Activated T-cell treated with anti-CD3 and anti-CD28 coated beads, Interleukin-2, amount 50 U/mL, for 48 hours (primary cell): Measurements from ENCODE around the gene WFDC5.
"Not testable (repeated sequence)": the region's sequence is repeated elsewhere in the genome, so short reads cannot be mapped to it uniquely, and the experiment has no call there.

Experiments
- DNase-seq, 2 experiments: peaks; one replicate each; pipeline ENCODE4 v3.0.0-alpha.2; 2020

WFDC5 gene, protein sequence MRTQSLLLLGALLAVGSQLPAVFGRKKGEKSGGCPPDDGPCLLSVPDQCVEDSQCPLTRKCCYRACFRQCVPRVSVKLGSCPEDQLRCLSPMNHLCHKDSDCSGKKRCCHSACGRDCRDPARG

DNA sequence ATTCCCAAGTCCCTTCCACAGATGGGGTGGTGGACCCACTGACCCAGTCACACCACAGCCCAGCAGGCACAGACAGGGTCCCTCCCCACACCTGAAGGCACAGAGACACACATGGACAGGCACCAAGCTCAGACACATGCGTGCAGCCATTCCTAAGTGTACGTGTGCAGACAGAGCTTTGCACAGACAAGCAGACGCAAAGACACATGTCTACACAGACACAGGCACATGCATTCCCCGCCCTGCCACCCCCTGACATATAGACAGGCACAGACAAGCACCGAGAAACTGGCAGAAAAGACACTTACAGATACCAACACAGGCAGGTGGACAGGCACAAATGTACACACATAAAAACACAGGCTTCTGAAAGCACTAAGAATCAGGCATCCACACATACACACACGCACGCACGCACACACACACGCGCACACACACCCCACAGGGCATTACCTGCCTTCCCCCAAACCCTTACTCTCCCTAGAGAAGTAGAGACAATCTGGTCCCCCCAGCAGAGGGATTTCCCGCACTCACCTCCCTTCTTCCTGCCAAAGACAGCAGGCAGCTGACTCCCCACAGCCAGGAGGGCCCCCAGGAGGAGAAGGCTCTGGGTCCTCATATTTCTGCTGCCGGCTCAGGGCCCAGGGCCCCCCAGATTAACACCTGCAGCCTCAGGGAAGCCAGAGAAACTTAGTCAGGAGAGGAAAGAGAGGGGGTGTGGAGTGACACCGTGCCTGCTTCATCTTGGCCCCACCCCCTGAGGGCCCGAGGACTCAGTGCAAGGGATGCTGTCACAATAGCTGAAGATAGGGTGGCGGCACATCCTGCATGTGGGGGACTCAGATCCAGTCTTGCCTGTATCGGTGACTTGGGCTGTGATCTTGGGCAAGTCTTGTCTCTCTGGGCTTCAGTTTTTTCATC, at the start of gene WFDC5:
TSS of gene WFDC5 (minus strand) at position 710 of the 921 bp plus-strand sequence. CDS start at position 619, 91 bp downstream.
- no peak for DNase-seq

DNA sequence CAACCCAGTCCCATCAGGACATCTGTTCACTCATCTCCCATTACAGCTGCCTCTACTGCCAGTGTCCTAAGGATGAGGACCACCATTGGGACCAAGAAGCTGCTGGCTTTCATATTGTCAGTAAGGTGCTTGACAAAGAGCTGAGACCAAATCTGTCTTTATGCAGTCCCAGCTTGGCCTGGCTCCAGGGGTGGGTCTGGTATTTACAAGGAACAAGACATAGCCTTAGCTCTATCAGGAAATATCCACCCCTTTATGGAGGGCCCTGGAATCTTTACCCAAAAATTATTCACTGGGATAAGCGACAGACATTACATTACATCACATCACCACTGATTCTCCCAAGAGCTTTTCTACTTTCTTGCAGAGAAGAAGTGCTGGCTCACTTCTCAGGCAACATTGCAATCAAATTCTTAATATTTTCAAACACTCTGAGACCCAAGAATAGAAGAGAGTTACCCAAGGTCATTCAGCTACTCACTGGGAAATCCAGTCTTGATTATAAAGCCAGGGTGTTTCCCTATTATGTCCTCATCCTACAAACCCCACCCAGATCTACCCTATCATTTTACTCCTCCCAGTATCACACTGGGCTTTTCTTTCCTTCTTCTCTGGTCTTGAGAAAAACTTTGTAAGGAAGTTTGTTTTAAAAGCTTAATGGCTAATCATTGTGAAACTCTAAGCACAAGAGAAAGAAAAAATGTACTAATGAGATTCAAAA, 48.3 kb upstream of the WFDC5 start:
- DNase-seq = no peak

DNA sequence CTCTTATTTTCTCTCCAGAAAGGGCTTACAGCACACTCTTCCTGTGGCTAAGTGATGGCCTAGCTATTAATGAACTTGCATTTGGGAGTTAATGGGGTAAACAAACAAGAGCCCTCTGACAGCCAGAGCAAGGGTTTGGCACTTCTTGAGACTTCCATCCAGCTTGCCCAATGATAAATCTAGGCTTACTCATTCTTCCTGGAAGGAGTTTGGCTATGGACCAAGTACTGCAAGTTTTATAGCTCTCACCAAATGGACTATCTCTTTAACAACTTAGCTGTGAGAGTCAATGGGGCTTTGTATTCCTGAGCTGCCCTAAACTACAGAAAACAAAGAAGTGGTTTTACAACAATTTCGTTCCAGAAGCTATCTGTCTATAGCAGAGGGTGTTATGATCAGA, 43.0 kb upstream of the WFDC5 start:
- DNase-seq = no peak

DNA sequence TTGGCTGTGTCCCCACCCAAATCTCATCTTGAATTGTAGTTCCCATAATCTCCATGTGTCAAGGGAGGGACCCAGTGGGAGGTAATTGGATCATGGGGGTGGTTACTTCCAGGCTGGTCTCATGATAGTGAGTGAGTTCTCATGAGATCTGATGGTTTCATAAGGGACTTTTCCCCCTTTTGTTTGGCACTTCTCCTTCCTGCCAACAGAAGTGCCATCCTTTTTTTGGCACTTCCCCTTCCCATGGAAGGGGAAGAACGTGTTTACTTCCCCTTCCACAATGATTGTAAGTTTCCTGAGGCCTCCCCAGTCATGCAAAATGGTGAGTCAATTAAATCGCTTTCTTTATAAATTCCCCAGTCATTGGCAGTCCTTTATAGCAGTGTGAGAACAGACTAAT, 41.7 kb upstream of the WFDC5 start:
- no peak for DNase-seq

DNA sequence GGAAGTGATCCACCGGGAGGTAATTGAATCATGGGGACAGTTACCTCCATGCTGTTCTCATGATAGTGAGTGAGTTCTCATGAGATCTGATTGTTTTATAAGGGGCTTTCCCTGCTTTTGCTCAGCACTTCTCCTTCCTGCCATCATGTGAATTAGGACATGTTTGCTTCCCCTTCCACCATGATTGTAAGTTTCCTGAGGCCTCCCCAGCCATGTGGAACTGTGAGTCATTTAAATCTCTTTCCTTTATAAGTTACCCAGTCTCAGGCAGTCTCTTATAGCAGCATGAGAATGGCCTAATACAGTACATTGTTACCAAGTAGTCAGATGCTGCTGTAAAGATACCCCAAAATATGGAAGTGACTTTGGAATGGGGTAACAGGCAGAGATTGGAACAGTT, 39.8 kb upstream of the WFDC5 start:
- DNase-seq = not testable (repeated sequence)

DNA sequence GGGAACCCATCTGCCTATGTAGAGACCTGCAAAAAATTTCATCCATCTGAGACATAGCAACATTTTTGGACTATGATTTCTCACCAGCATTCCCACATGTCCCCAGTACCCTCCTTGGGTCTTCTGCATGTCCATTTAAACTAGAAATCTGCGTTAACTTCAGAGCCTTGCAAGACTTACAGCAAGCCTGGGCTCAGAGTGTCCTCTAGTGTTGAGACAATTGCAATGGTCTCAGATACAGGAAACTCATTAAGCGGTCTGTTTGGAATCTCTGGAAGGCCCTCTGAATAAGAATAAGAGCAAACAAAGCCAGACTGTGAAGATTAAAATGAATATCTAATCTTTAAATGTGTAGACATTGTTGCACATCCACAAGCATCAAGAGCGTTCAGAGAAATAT, 39.2 kb upstream of the WFDC5 start:
- DNase-seq = no peak

DNA sequence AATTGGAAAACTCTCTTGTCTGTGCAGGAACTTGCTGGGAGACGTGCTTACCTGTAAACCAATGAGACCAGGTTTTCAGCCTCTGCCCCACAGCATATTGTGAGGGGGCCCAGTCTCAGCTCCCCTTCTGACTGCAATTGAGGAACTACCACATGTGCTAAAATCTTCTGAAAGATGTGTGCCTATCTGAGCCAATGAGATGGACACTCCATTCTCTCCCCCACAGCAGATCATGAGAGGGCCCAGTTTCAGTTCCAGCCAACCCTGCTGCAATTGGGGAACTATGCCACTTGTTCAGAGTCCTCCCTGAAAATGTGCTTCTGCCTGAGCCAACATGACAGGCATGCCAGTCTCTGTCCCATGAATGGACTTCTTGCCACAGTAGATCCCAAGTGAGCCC, 38.8 kb upstream of the WFDC5 start:
- no peak for DNase-seq

DNA sequence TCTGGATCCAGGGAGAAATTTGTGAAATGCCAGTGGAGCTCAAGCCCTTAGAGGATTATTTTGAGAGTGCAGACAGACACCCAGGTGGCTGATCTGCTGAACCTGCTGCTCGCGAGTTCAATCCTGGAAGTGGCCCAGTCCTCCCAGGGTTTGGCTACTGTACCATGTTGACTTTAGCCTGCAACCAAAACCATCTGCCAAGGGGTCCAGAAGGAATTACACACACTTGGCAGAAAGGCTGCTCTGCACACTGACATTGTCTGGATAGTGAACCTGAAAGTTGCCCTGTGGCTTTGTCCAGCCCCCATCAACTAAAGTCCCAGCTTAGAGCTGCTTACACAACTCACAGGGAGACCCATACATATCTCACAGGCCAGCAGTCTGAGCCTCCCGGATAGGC, 38.2 kb upstream of the WFDC5 start:
- DNase-seq = no peak

DNA sequence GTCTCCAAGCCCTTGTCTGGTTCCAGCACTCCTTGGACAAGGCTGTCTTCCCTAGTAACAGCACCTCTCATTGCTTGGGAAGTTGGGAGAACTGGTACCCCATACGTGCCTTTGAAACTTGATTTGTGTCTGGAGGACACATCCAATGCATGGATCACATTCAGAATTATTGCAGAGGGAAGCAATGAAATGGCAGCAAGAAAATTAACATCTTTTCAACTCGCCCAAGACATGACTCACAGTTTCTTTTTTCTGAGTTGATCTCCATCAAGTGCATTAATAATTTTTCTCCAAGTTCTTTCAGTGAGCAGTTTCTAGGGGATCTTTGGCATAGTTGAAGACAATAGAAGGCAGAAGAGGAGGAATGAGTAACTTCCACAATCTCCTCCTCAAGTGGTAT, 37.4 kb upstream of the WFDC5 start:
- no peak for DNase-seq

DNA sequence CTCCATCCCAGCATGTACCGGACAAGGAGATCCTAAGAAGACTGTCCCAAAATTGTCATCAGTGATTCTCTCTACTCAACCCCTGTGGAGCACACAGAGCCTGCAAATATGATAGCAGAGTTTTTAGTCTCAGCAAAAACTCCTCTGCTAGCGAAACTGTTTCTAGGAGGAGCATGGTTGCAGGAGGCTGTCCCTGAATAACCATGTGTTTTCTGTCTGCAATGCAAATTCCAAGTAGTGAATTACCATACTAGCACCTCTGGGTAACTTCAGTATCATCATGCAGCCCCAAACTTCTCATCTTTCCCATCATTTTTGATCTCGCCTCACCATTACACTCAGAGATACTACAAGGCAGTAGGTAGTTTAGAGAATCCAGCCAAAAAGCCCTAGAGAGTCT, 34.1 kb upstream of the WFDC5 start:
- DNase-seq = no peak

DNA sequence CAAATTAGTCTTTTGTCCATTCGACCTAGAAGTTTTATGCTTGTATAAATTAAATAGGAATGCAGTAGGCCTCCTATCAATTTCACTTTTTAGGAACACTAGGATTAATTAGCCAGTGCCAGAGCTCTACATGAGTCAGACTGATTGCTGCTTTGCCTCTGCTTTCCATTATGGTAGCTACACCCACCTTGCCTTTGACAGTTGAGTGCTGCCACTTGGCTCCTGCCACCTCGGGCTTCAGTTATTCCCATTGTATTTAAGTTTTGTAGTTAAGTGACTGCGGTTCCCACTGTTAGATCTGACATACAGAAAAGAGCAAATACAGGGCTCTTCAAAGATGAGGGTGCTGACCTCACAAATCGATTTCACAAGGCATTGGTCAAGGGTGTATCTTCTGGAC, 25.9 kb upstream of the WFDC5 start:
- DNase-seq = no peak

DNA sequence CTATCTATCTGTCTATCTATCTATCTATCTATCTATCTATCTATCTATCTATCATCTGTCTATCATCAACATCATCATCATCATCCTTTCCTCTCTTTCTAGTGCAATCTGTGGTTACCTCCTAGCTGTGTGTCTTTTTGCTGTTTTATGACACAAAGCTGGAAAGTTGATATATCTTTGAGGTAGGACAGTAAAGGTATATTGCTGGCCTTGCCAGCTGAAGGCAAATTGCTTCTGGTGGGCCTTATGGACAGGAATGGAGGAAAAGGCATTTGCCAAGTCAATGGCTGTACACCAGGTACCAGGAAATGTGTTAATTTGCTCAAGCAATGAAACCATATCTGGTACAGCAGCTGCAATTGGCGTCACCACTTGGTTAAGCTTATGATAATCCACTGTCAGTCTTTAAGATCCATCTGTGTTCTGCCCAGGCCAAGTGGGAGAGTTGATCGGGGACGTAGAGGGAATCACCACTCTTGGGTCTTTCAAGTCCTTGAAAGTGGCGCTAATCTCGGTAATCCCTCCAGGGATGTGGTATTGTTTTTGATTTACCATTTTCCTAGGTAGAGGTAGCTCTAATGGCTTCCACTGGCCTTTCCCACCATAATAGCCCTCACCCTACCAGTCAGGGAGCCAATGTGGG, 24.9 kb upstream of the WFDC5 start:
- not testable (repeated sequence) for DNase-seq

DNA sequence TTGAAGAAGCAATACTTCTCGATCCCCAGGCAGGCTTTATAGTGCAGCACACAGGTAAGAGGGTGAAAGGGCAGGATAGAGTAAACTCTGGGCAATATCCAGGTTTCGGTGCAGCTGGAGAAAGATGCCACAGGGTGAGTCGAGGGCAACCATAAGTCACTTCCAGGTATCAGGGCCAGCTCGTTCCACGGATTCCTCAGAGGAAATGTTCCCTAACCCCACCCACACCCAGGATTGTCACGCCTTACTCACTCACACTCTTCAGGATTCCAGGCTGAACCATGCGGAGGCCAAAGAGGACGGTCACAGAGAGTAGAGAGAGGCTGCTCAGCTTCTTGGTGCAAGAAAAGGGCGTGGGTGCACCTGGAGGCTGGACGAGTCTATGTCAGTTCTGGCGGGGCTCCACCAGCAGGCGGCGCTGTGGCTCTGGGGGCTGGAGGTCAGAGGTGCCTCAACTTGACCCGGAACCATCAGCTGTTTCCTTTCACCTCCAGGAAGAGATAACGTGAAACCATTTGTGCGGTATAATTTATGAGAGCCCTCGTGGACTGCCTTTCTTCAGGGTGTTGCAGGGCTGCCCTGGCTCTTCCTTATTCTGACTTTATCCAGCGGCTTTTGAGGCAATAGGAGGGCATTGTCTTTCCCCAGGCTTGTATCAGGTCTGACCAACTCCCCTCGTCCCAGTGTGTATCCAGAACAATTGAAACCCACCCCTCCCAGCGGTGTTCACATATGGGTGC, 23.8 kb upstream of the WFDC5 start:
- peak; percentile 89 to 90 for DNase-seq

DNA sequence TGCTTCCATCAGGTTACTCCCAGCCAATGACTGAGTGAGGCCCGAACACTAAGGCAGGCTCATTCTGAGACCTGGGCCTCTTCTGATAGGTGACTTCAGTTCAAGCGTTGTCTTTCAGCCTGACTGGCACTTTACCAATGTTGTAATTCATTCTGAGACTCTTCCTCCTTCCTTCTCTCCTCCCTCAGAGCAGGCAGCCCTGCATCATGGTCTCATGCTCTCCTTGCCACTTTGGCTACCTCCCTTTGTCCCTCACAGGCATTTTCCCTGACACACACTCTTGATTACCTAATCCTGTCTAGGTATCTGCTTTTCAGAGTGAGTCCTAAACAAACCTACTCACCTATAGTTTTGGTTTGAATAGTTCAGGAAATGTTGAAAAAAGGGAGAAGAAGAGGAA, 21.9 kb upstream of the WFDC5 start:
- DNase-seq = no peak

DNA sequence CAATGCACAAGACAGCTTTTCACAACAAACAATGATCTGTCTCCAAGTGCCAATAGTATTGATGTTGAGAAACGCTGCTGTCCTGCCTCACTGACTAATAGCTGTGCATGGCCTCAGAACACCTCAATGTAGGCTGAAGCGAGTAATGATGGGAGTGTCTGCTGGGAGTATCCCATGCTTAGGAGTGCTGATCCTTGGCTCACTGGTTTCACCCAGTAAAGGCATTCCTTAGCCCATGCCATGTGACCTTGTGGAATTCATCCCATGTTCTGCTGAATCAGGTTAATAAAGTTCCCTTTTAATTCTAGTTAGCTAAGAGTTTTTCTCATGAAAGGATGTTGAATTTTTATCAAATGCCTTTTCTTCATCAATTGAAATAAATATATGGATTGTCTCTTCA, 13.1 kb upstream of the WFDC5 start:
- no peak for DNase-seq

DNA sequence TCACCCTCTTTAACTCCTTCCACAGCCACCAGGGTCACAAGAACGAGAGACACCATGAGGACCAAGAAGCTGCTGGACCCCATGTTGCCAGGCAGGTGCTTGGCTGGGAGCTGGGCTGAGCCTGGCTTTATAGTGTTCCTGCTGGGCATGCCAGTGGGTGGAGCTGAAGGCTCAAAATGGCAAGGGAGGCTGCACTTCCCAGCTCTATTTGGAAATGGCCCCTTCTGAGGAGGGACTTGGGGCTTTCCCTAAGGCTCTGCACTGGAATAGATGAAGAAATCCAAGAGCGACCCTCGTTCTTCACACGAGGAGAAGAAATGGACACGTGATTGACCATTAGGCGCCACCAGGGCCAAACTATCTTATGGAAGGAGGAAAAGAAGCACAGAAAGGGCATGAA, 9.4 kb upstream of the WFDC5 start, which contains the start of gene WFDC12:
TSS of gene WFDC12 (minus strand) at position 101 of the 400 bp plus-strand sequence. CDS start at position 83, 18 bp downstream.
- no peak for DNase-seq

DNA sequence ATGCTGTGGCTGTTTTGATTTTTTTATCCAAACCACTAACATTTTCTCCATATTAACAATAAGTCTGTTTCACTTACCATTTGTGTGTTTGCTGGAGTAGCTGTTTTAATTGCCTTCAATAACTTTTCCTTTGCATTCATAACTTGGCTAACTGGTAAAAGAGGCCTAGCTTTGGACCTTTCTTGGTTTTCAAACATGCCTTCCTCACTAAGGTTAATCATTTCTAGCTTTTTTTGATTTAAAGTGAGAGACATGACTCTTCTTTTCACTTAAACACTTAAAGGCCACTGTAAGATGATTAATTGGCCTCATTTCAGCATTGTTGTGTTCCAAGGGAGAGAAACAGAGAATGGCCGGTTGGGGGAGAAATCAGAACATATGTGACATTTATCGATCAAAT, 6.4 kb upstream of the WFDC5 start:
- no peak for DNase-seq

DNA sequence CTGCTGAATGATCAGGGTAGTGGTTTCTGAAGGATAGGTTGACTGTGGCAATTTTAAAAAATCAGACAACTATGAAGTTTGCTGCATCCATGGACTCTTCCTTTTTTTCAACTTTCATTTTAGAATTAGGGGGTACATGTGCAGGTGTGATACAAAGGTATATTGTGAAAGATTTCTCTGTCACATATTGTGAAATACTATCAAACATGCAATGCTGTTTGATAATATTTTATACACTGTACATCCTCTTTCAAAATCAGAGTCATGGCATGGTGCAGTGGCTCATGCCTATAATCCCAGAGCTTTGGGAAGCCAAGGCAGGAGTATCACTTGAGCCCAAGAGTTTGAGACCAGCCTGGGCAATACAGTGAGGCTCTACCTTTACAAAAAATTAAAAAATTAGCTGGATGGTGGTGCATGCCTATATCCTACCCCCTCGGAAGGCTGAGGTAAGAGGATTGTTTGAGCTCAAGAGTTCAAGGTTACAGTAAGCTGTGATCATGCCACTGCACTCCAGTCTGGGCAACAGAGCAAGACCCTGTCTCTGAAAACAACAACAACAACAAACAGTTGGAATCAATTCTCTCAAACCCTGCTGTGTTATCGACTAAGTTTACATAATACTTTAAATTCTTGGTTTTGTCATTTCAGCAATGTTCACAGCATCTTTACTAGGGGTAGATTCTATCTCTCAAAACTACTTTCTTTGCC, 4.7 kb upstream of the WFDC5 start:
- no peak for DNase-seq

DNA sequence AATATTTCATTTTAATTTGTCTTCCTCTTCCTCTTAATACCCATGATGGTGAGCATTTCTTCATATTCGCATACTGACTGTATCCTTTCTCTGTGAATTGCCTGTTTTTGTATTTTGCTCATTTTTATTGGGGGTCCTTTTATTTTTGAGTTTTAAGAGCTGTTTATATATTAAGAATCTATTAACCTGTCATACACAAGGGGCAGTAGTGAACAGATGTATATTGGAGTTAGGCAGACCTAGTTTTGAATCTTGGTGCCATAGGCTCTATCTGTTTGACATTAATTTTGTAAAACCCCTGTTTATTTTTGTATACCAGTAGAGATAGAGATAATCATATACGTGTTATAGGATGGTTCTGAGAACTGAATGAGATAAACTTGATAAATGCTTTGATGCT, 3.1 kb upstream of the WFDC5 start:
- no peak for DNase-seq

DNA sequence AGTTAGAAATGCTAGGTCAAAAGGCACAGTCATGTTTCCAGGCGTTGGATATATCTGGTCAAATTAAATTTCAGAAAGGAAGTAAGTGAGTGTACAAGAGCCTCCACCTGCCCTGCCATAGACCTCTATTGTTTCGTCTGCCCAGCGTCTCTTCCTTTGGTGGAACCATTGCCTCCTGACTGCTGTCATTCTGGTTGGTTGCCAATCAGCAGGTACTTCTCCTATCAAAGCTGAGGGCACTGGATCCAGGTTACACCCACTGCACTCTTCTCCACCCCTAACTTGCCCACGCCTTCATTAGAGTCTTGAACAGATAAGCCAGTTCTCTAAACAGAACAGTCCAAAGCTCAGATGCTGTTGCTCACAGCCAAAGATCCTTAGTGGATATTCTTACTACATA, 2.6 kb upstream of the WFDC5 start:
- no peak for DNase-seq

DNA sequence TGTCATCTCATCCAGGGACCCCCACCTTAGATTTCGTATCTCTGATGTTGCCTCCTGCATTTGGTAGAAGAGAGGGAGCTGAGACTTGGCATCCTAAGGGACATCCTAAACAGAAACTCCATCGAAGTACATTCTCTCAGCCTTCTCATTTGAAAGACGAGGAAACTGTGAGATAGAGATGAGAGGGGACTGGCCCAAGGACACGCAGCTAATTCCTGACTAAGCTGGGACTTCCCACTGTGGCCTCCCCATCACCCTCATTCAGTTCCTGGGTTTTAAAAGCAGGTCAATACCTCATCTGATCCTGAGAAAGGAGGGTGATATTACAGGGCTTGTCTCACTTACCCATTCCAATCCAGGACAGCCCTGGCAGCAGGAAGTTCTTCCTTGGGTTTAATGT, 855 bp upstream of the WFDC5 start:
- DNase-seq = no peak

DNA sequence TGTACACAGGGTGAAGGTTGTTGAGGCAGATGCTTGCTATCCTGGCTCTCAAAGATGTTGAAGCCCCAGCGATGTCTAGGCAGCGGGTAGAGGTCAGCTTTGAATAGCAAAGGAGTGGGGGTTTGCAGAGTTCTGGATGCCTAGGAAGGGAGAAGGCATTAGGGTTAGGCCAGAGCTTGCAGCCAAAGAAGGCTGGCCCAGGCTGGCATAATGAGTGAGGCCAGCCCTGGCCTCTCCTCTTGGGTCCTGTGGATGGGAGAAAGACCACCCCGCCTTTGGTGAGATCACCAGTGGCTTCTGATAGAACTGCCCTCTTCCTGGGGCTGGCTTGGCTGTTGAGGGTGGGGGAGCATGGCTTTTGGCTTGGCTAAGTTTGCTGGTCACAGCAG, 406 bp upstream of the WFDC5 start:
- no peak for DNase-seq
